Endometrium (tissue), 2 donors: ENCODE data around the gene SYMPK.
"Not testable (repeated sequence)": the region's sequence is repeated elsewhere in the genome, so short reads cannot be mapped to it uniquely, and the experiment has no call there.

Experiments
- FAIRE-seq: peaks from 2 replicates; lab custom pipeline; 2012; peaks lifted over from hg19 to GRCh38; lab: Jason Lieb, UNC
- donor health status: control.
- donor health status: control.

The SYMPK gene

DNA sequence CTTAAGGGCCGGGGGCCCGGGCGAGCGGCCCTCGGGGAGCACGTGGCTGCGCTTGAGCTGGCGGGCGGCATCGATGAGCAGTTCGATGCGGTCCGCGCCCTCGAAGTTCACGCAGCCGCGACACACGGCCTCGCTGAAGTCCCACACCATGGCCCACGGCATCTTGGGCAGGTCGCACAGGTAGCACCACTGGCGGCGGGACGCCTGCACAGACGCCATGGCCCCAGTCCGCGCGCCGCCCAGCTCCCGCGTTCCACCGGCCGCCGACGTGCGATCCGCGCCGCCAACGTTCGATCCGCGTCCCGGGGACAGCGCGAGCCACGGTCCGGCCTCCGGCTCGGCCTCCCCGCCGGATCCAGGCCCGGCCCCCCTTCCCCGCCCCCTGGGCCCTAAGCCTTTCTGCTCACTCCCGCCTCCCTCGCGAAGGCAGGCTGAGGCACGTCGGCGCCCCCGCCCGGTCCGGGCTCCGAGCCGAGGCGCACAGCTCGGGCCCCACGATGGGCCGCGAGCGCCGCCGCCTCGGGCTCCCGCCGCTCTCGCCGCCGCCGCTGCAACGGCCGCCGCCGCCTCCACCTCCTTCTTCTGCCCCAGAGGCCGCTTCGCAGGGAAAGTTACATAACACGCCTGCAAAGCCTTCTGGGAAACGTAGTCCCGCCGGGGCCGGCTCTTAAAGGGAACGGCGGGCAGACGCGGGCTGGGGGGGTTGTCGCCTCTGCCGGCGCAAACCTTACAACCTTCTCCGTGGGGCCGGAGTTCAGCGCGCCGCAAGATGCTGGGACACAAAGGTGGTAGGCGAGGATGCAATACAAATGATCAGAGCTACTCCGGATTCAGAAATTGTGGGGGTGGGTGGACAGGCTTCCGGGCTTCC is 22.8 kb upstream of the SYMPK start, which contains the start of gene IRF2BP1:
Gene IRF2BP1, minus strand, starts transcription at position 586 of the 871 bp plus-strand sequence. Its CDS starts 367 bp downstream, at position 219.
- no peak for FAIRE-seq

DNA sequence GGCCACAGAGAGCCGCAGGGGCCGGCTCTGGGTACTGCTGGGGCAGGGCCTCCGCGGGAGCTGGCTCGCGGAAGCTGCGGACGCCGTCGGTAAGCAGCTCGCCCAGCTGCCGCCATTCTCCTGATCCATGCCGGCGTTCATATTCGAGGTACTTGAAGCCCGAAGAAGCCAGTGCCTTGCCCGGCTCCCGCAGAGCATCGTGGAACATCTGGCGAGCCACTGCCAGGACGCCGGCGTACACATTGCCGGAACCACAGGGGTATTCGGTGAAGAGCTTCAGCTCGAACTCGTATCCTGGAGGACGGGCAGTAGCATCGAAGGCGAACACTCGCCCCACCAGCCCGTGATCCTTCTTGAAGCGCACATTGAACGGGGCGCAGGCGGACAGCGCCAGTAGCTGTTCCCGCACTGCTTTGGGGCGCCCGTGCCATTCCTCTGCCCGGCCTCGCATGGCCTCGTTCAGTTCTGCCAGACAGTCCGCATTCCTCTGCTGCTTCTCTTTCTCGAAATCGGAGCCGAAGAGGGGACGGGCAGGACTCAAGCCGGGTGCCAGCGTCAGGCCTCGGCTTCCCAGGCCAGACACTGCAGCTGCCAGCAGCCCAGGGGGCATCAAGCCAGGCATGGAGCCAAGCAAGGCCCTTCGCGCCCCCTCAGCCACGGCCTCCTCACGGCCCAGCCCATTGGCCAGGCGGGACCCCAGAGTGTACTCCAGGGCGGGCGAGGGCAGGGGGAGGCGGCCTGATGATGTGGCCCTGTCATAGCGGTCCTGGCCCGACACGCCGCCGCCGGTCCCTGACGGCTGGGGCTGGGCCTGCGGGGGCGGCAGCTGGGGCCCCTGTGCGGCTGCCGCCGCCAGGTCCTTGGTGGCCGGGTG is 22.0 kb upstream of the SYMPK start:
- no peak for FAIRE-seq

DNA sequence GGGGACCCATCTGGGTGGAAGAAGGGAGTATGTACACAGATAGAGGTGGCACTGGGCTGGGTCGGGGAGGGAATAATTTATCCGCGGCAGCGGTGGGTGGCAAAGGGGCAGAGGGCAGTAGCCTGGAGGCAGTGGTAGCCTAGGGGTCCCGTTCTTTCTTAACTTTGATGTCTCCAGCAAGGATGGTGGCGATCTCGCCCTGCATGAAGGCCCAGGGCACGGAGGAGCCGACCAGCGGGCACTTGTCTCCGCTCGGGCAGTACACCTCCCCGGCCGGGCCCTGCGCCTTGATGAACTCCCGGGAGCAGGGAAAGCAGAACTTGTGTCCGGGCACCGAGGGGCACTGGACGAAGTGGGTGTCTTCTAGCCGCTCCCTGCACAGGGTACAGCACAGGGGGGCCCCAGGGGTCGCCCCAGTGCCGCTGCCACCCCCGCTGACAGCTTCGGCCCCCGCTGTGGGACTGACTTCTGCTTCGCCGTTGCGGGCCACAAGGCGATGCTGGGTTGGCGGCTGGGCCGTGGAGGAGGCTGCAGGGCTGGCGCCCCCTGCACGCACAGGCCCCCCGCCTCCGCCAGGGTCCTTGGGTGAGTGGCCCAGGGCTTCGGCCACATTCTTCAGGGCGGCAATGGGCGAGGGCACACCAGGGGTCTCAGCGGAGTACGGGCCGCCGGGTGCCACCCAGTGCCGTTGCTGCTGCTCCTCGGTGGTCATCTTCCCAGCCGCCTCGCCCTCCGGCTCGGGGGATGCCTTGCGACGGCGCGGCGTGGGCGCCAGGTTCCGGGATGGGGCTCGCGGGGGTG is 21.1 kb upstream of the SYMPK start:
- no peak for FAIRE-seq

DNA sequence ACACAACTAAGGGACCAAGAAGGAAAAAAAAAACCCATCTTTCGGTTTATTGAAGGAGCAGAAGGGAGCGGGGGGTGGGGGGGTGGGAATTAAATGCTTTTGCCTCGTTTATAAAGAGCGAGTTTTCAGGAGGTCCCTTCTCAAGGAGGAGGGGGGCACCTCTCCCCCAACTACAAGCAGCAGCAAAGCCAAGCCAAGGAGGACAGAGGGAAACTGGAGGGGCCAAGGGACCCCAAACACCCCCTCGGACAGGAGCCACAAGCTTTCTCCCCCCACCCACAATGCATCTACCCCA is 20.6 kb upstream of the SYMPK start:
- FAIRE-seq: no peak

DNA sequence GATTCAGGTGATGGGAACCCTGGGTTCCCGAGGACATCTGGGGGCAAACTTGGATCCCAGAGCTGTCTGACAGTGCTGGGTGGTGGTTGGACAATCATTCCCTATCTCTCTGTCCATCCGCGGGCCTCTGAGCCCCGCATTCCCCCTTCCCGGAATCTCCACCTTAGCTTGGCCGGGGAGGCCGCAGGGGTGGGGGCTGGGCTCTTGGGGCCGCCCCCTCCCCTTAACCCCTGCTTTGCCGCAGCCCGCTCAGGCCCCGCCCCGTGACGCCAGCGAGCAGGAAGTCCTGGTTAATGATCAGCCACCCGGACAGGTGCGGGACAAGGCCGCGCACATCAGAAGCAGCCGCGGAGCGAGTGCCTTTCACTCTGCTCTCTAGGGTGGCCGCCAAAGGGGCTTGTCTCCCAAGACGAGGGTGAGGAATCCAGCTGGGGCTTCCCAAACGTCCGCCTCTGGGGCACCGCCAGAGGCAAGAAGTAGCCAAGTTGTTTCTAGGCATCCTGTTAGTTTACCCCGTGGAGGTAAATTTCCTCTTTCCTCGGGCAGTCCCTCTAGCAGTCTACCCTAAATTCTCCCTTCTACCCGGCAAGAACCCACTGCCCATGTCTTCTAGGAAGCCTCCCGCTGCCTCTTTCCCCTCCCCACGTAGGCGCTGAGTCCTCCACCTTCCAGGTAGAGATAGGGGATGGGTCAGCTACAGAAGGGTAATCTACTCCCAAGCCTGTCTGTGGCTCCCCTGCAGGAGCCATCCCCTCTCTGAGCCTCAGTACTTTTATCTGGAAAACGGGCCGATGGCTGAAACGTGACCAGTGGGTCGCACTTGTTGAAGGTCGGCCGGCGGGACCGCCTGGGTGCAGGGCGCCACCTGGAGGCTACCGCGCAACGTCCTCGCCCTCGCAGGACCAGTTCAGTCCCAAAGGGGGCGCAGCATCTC is 20.0 kb upstream of the SYMPK start:
- no peak for FAIRE-seq

DNA sequence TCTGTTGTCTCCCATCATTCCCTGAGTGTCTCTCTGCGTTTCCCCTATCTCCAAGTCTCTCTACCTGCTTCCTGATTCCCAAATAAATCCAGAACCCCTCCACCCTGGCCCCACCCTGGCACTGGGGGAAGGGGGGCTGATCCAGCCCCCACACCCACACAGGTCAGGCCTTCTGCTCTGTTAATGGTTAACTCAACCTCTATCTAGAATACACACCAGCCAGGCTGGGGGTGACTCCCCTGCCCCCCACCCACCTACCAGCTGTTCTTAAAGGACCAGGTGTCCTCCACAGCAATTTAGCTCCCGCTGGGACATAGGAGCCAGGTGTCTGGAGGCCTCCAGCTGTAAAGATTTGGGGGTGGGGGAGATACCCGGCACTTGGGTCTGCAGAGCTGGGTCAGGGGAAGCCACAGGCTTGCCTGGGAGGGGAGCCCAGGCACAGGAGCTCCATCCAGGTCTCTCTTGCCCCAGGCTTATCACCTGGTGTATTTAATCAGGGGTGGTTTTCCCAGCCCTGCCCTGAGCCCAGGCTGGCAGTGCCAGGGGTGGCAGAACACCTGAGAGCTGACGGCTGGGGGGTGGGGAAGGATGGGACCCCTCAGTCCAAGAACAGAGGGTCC is 19.1 kb upstream of the SYMPK start:
- FAIRE-seq: no peak

GRCh38 chr19:45881082-45881908 is 18.3 kb upstream of the SYMPK start:
- FAIRE-seq: no peak

DNA sequence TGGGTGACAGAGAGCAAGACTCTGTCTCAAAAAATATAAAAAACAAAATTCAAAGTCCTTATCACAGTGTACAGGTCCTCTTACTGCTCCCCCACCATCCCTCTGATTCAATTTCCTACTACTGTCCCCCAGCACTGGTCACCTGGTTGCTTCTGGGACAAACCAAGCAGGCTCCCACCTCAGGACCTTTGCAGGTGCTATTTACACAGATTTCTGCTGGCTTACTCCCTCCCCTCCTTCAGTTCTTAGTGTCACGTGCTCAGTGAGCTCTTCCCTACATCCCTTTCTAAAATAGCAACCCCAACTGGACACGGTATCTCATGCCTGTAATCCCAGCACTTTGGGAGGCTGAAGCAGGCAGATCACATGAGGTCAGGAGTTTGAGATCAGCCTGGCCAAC is 17.0 kb upstream of the SYMPK start:
- FAIRE-seq: no peak

GRCh38 chr19:45879055-45879454 is 16.1 kb upstream of the SYMPK start:
- FAIRE-seq: no peak

GRCh38 chr19:45878043-45878794 is 15.3 kb upstream of the SYMPK start:
- no peak for FAIRE-seq

GRCh38 chr19:45876411-45877197 is 13.7 kb upstream of the SYMPK start:
- FAIRE-seq: no peak

DNA sequence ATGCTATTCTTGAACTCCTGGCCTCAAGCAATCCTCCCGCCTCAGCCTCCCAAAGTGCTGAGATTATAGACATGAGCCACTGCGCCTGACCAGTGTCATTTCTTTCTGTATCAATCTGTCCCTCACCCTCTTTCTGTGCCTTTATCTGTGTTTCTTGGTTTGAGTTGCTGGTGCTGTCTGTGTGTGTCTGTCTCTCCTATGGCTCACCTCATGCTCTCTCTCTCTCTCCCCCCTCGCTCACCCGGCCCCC is 13.1 kb upstream of the SYMPK start:
- FAIRE-seq: no peak

DNA sequence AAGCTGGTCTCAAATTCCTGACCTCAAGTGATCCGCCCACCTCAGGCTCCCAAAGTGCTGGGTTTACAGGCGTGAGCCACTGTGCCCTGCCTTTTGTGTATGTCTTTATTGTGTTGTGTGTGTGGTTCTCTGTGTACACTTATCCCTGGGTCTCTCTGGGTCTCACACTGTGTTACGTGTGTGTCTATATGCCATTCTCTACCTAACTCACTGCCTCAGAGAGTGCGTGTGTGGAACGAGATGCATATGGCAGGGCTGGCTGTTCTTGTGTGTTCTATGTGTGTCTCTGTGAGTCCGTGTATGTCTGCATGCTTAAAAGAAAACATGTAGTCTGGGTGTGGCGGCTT is 11.6 kb upstream of the SYMPK start:
- FAIRE-seq: no peak

- FAIRE-seq: no peak
These were observed 10.3 kb upstream of the SYMPK start for GRCh38 chr19:45873219-45873772.

DNA sequence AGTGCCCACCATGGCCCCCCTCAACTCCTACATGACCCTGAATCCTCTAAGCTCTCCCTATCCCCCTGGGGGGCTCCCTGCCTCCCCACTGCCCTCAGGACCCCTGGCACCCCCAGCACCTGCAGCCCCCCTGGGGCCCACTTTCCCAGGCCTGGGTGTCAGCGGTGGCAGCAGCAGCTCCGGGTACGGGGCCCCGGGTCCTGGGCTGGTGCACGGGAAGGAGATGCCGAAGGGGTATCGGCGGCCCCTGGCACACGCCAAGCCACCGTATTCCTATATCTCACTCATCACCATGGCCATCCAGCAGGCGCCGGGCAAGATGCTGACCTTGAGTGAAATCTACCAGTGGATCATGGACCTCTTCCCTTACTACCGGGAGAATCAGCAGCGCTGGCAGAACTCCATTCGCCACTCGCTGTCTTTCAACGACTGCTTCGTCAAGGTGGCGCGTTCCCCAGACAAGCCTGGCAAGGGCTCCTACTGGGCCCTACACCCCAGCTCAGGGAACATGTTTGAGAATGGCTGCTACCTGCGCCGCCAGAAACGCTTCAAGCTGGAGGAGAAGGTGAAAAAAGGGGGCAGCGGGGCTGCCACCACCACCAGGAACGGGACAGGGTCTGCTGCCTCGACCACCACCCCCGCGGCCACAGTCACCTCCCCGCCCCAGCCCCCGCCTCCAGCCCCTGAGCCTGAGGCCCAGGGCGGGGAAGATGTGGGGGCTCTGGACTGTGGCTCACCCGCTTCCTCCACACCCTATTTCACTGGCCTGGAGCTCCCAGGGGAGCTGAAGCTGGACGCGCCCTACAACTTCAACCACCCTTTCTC is 9.4 kb upstream of the SYMPK start:
- no peak for FAIRE-seq

DNA sequence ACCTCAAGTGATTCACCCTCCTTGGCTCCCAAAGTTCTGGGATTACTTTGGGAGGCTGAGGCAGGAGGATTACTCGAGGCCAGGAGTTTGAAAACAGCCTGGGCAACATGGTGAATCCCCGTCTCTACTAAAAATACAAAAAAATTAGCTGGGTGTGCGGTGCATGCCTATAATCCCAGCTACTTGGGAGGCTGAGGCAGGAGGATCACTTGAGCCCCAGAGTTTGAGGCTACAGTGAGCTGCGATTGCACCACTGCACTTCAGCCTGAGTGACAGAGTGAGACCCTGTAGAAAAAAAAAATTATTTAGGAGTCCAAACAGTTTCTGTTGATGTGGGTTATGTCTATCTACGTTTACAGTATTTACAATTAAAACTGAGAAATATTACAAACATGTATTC is 7.9 kb upstream of the SYMPK start:
- FAIRE-seq: no peak

GRCh38 chr19:45867241-45867640 is 4.3 kb upstream of the SYMPK start:
- FAIRE-seq: not testable (repeated sequence)
